Neural cell (in vitro differentiated cells): Measurements from ENCODE around the gene SEC14L1. TPM values are rescaled to one million over a fixed set of nuclear protein-coding genes. Genes with fewer than 3 reads are reported as not detected.

Source experiments
- H2AFZ ChIP-seq: fragments of 200-600, 300-800 bp; sonication (generic), shearing (Covaris generic); 2 replicates; pipeline ENCODE4 v1.6.0; 2014; ENCODE audit warnings: low read depth, mild to moderate bottlenecking, antibody characterized with exemption, low read length, moderate library complexity
- H3F3A ChIP-seq: fragments of 200-600 bp; shearing (Covaris generic); 2 replicates; pipeline ENCODE4 v1.6.1; 2016; ENCODE audit warnings: mild to moderate bottlenecking, moderate library complexity, mixed read lengths, antibody characterized with exemption, low read length; ENCODE audit not compliant: insufficient read depth, poor library complexity, severe bottlenecking
- H3K27ac ChIP-seq: fragments of 200-600, 300-800 bp; sonication (generic), shearing (Covaris generic); 2 replicates; pipeline ENCODE4 v1.5.1; 2014; ENCODE audit warnings: mild to moderate bottlenecking, low read length, moderate library complexity
- H3K27me3 ChIP-seq: fragments of 300-800, 200-600 bp; sonication (generic), shearing (Covaris generic); 2 replicates; pipeline ENCODE4 v1.6.0; 2014; ENCODE audit warnings: mild to moderate bottlenecking, low read depth, low read length, moderate library complexity; ENCODE audit not compliant: insufficient read depth
- H3K36me3 ChIP-seq: fragments of 300-800, 200-600 bp; sonication (generic), shearing (Covaris generic); 2 replicates; pipeline ENCODE4 v1.5.1; 2014; ENCODE audit warnings: mild to moderate bottlenecking, antibody characterized with exemption, low read length, moderate library complexity; ENCODE audit not compliant: insufficient read depth
- H3K4me2 ChIP-seq: fragments of 300-800, 200-600 bp; sonication (generic), shearing (Covaris generic); 2 replicates; pipeline ENCODE4 v1.6.0; 2014; ENCODE audit warnings: mild to moderate bottlenecking, low read length
- H3K4me3 ChIP-seq: fragments of 300-800, 200-600 bp; sonication (generic), shearing (Covaris generic); 2 replicates; pipeline ENCODE4 v1.5.1; 2014; ENCODE audit warnings: mild to moderate bottlenecking, low read length, moderate library complexity
- H3K79me2 ChIP-seq: fragments of 200-600 bp; shearing (Covaris generic); replicated peaks from 2 replicates; pipeline ENCODE4 v1.6.0; 2014; ENCODE audit warnings: mild to moderate bottlenecking, low read length, moderate library complexity; ENCODE audit not compliant: insufficient read depth
- H3K9ac ChIP-seq: fragments of 300-800, 200-600 bp; sonication (generic), shearing (Covaris generic); 2 replicates; pipeline ENCODE4 v1.6.1; 2016; ENCODE audit warnings: mild to moderate bottlenecking, low read length, mixed read lengths
- H3K9me2 ChIP-seq: fragments of 200-600 bp; shearing (Covaris generic); 2 replicates; pipeline ENCODE4 v1.6.1; 2016; ENCODE audit warnings: mild to moderate bottlenecking, low read length, mixed read lengths; ENCODE audit not compliant: insufficient read depth
- H3K9me3 ChIP-seq: fragments of 200-600, 300-800 bp; sonication (generic), shearing (Covaris generic); 2 replicates; pipeline ENCODE4 v1.6.1; 2016; ENCODE audit warnings: mild to moderate bottlenecking, mixed run types, low read length, moderate library complexity, mixed read lengths
- H4K20me1 ChIP-seq: fragments of 200-600 bp; shearing (Covaris generic); 2 replicates; pipeline ENCODE4 v1.6.1; 2016; ENCODE audit warnings: mild to moderate bottlenecking, mixed run types; ENCODE audit not compliant: insufficient read depth
- CTCF ChIP-seq: fragments of 450-650 bp; IDR thresholded peaks from 2 replicates; pipeline ENCODE4 v1.5.1; 2014; ENCODE audit warnings: antibody characterized with exemption, mild to moderate bottlenecking, moderate library complexity; ENCODE audit not compliant: poor library complexity, severe bottlenecking
- EP300 ChIP-seq: fragments of 450-650 bp; conservative IDR thresholded peaks from 2 replicates; pipeline ENCODE4 v1.6.1; 2014; ENCODE audit warnings: antibody characterized with exemption, mild to moderate bottlenecking, moderate library complexity; ENCODE audit not compliant: poor library complexity, severe bottlenecking
- EZH2 ChIP-seq: fragments of 200-600, 300-800 bp; shearing (Covaris generic), sonication (generic); IDR thresholded peaks from 2 replicates; pipeline ENCODE4 v1.6.1; 2014; ENCODE audit warnings: antibody characterized with exemption, low read length, borderline replicate concordance, mild to moderate bottlenecking; ENCODE audit not compliant: insufficient read depth, poor library complexity, severe bottlenecking
- MXI1 ChIP-seq: fragments of 450-650 bp; conservative IDR thresholded peaks from 2 replicates; pipeline ENCODE4 v1.6.1; 2014; ENCODE audit warnings: antibody characterized with exemption, mild to moderate bottlenecking; ENCODE audit not compliant: poor library complexity, severe bottlenecking
- POLR2AphosphoS5 ChIP-seq: IDR thresholded peaks from 2 replicates; pipeline ENCODE4 v1.6.1; 2012
- RAD21 ChIP-seq: fragments of 450-650 bp; conservative IDR thresholded peaks from 2 replicates; pipeline ENCODE4 v1.6.1; 2014; ENCODE audit warnings: antibody characterized with exemption, mild to moderate bottlenecking, moderate library complexity
- SMC3 ChIP-seq: fragments of 450-650 bp; conservative IDR thresholded peaks from 2 replicates; pipeline ENCODE4 v1.6.1; 2014; ENCODE audit warnings: antibody characterized with exemption, mild to moderate bottlenecking, moderate library complexity; ENCODE audit not compliant: poor library complexity
- TAF1 ChIP-seq: IDR thresholded peaks from 2 replicates; pipeline ENCODE4 v1.6.1; 2012; ENCODE audit warnings: low read depth
- polyA plus RNA-seq: library from polyadenylated mRNA; depleted of rRNA; stranded (reverse); fragments of >200 nt; gene quantifications from 2 replicates; pipeline ENCODE4 v1.2.3, GENCODE V29; 2014
- TF ChIP-seq, protein P1 (sequence below): IDR thresholded peaks from 2 replicates; pipeline ENCODE4 v1.6.1; 2012; ENCODE audit warnings: borderline replicate concordance

SEC14L1 gene
- polyA plus RNA-seq, 1 donor from 2014 or later = 40.4 TPM

DNA sequence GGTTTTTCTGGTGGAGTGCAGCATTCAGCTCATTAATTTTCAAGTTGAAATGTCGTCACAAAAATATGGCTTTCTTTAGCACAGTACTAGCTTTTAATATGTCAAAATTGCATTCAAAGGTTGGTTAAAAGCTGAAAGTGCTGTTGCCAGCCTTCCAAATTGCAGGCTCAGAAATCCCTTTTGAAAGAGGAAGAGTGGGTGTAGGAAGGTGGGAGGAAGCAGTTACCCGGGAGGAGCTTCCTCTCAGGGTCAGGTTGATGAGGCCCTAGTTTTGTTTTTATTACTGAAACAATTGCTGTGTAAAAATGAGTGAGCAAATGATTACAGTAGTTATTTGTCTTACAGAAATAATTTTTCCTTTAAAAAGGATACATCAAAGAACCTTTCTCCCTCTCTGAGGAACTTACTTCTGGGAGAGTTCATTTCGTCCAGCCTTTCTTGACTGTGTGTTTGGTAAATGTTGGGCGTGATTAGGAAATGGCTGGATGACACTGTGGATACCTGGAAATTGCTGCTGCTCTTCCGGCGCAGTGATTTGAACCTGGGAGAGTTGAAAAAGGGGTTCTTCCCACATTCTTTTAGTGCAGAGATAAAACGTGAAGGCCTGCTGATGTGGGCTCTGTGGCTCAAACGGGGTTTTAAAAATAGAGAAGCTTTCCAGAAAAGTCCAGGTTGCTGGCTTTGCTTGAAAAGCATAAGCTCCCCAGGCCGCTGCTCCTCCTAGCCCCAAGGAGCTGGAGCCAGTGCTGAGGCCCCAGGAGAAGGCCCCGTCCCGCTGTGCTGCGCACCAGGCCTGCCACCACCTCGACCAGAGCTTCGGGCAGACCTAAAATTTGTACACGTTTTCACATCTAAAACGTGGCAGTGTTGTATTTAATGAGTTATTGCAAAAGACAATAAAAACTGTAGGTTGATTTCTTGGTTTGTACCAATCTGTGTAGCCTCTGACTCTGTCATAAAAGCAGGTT is 41.7 kb downstream of the SEC14L1 start:
- no peaks in the 10 kb centered on the region for H4K20me1 ChIP-seq

GRCh38 chr17:77184474-77184873 is 43.7 kb downstream of the SEC14L1 start:
- no peak overlapping the region for H3K27ac ChIP-seq
- H3K79me2 ChIP-seq = peaks cover 34% of the 10 kb centered on the region
- H3K36me3 ChIP-seq = no peaks in the 10 kb centered on the region
- no peaks in the 10 kb centered on the region for H3F3A ChIP-seq
- H3K27me3 ChIP-seq = no peaks in the 10 kb centered on the region
- no peak overlapping the region for H3K4me3 ChIP-seq
- H3K9me3 ChIP-seq = no peaks in the 10 kb centered on the region
- H3K9ac ChIP-seq = no peak overlapping the region
- H4K20me1 ChIP-seq = no peaks in the 10 kb centered on the region
- H3K4me2 ChIP-seq = no peak overlapping the region
- H3K9me2 ChIP-seq = no peaks in the 10 kb centered on the region
- H2AFZ ChIP-seq = no peak overlapping the region
- TF ChIP-seq, protein P1, sequence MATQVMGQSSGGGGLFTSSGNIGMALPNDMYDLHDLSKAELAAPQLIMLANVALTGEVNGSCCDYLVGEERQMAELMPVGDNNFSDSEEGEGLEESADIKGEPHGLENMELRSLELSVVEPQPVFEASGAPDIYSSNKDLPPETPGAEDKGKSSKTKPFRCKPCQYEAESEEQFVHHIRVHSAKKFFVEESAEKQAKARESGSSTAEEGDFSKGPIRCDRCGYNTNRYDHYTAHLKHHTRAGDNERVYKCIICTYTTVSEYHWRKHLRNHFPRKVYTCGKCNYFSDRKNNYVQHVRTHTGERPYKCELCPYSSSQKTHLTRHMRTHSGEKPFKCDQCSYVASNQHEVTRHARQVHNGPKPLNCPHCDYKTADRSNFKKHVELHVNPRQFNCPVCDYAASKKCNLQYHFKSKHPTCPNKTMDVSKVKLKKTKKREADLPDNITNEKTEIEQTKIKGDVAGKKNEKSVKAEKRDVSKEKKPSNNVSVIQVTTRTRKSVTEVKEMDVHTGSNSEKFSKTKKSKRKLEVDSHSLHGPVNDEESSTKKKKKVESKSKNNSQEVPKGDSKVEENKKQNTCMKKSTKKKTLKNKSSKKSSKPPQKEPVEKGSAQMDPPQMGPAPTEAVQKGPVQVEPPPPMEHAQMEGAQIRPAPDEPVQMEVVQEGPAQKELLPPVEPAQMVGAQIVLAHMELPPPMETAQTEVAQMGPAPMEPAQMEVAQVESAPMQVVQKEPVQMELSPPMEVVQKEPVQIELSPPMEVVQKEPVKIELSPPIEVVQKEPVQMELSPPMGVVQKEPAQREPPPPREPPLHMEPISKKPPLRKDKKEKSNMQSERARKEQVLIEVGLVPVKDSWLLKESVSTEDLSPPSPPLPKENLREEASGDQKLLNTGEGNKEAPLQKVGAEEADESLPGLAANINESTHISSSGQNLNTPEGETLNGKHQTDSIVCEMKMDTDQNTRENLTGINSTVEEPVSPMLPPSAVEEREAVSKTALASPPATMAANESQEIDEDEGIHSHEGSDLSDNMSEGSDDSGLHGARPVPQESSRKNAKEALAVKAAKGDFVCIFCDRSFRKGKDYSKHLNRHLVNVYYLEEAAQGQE = no peak
- TF ChIP-seq EP300 = no peak
- no peak for TF ChIP-seq POLR2AphosphoS5
- TF ChIP-seq RAD21 = no peak
- TF ChIP-seq SMC3 = no peak
- TF ChIP-seq MXI1 = no peak
- TF ChIP-seq EZH2 = no peak
- TF ChIP-seq TAF1 = no peak

More for the DNA sequence above, 41.7 kb downstream of the SEC14L1 start:
- Histone ChIP-seq H3K9me2 (no peaks in the 10 kb centered on the region), H3F3A (no peaks in the 10 kb centered on the region), H3K9ac (no peak overlapping the region), H3K27ac (no peak overlapping the region), H2AFZ (no peak overlapping the region), H3K79me2 (peaks cover 42% of the 10 kb centered on the region), H3K36me3 (no peaks in the 10 kb centered on the region), H3K4me3 (no peak overlapping the region), H3K9me3 (no peaks in the 10 kb centered on the region), H3K4me2 (no peak overlapping the region), H3K27me3 (no peaks in the 10 kb centered on the region)
- TF ChIP-seq POLR2AphosphoS5 (no peak), RAD21 (no peak), EP300 (no peak), MXI1 (no peak), CTCF (no peak), SMC3 (no peak), TAF1 (no peak), EZH2 (no peak)
- TF ChIP-seq, protein P1 = no peak
